Duodenal mucosa (tissue), 2 donors: ENCODE results near the gene ENDOD1.

Experiments used
- H3K27ac ChIP-seq: one replicate; pipeline ENCODE4 v1.7.0; 2013; ENCODE audit warnings: low read depth, low read length
- H3K27me3 ChIP-seq, 2 donors: one replicate each; pipeline ENCODE4 v1.7.0; 2013; ENCODE audit warnings: low read length in 2 of 2, control low read depth in 1 of 2; ENCODE audit not compliant: insufficient read depth in 2 of 2, control insufficient read depth in 1 of 2
- H3K36me3 ChIP-seq, 2 donors: one replicate each; pipeline ENCODE4 v1.7.0; 2013; ENCODE audit warnings: low read length in 2 of 2, control low read depth in 1 of 2; ENCODE audit not compliant: insufficient read depth in 2 of 2, control insufficient read depth in 1 of 2
- H3K4me1 ChIP-seq, 2 donors: one replicate each; pipeline ENCODE4 v1.7.0; 2013; ENCODE audit warnings: low read length in 2 of 2, control low read depth in 1 of 2; ENCODE audit not compliant: insufficient read depth in 2 of 2, control insufficient read depth in 1 of 2
- H3K4me3 ChIP-seq, 2 donors: one replicate each; pipeline ENCODE4 v1.7.0; 2013; ENCODE audit warnings: low read length in 2 of 2, low read depth in 1 of 2
- H3K9ac ChIP-seq, 2 donors: one replicate each; pipeline ENCODE4 v1.7.0; 2013; ENCODE audit warnings: low read length in 2 of 2, low read depth in 1 of 2
- H3K9me3 ChIP-seq, 2 donors: one replicate each; pipeline ENCODE4 v1.7.0; 2013; ENCODE audit warnings: low read length in 2 of 2, control low read depth in 1 of 2; ENCODE audit not compliant: control insufficient read depth in 1 of 2

Gene ENDOD1

GRCh38 chr11:95111923-95112540 is 22.4 kb downstream of the ENDOD1 start:
- Histone ChIP-seq H3K27me3 (no peaks in the 10 kb centered on the region), H3K9ac (no peak overlapping the region), H3K4me3 (no peak overlapping the region), H3K27ac (no peak overlapping the region), H3K9me3 (no peaks in the 10 kb centered on the region), H3K4me1 (no peaks in the 10 kb centered on the region), H3K36me3 (peaks cover 3 to 5% of the 10 kb centered on the region in 2 donors)

DNA sequence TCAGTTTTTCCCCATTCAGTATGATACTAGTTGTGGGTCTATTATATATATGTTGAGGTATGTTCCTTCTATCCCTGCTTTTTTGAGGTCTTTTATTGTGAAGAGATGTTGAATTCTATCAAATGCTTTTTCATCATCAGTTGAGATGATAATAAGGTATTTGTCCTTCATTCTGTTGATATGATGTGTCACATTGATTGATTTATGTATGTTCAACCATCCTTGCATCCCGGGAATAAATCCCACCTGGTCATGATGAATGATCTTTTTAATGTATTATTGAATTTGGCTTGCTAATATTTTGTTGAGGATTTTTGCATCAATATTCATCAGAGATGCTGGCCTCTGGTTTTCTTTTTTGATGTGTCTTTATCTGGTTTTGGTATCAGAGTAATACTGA is 26.0 kb downstream of the ENDOD1 start:
- no peak overlapping the region for H3K4me3 ChIP-seq
- no peaks in the 10 kb centered on the region for H3K36me3 ChIP-seq
- no peak overlapping the region for H3K9ac ChIP-seq
- no peak overlapping the region for H3K27ac ChIP-seq
- H3K9me3 ChIP-seq, result no peaks in the 10 kb centered on the region
- H3K4me1 ChIP-seq, result no peaks in the 10 kb centered on the region
- H3K27me3 ChIP-seq, result no peaks in the 10 kb centered on the region

DNA sequence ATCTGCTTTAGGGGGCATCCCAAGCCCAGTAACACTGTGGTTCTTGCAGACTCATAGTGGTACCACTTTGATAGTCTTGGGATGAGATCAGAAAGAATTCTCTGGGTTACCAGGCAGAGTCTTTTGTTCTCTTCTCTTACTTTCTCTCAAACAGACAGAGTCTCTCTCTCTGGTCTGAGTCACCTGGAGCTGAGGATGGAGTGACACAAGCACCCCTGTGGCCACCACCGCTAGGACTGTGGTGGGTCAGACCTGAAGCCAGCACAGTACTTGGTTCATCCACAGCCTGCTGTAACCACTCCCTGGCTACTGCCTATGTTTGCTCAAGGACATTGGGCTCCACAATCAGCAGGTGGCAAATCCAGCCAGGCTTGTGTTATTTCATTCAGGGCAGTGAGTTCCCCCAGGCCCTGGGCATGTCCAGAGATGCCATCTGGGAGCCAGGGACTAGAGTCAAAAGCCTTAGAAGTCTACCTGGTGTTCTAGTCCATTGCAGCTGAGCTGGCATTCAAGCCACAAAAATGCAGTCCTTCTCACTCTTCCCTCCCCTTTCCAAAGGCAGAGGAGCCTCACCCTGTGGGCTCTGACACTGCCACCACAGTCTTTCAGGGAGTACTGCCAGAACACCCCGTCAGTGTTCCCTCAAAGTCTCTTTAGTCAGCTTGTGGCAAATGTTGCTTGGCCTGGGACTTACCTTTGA is 29.9 kb downstream of the ENDOD1 start:
- H3K9ac ChIP-seq, result no peak overlapping the region
- H3K27ac ChIP-seq, result no peak overlapping the region
- H3K4me1 ChIP-seq, result no peaks in the 10 kb centered on the region
- H3K9me3 ChIP-seq, result no peaks in the 10 kb centered on the region
- H3K27me3 ChIP-seq, result no peaks in the 10 kb centered on the region
- no peak overlapping the region for H3K4me3 ChIP-seq
- no peaks in the 10 kb centered on the region for H3K36me3 ChIP-seq

- Histone ChIP-seq H3K9me3 (no peaks in the 10 kb centered on the region), H3K27ac (no peak overlapping the region), H3K27me3 (no peaks in the 10 kb centered on the region), H3K4me1 (no peaks in the 10 kb centered on the region), H3K4me3 (no peak overlapping the region), H3K36me3 (no peaks in the 10 kb centered on the region), H3K9ac (no peak overlapping the region)
These were observed 32.1 kb downstream of the ENDOD1 start for GRCh38 chr11:95121698-95122097.

DNA sequence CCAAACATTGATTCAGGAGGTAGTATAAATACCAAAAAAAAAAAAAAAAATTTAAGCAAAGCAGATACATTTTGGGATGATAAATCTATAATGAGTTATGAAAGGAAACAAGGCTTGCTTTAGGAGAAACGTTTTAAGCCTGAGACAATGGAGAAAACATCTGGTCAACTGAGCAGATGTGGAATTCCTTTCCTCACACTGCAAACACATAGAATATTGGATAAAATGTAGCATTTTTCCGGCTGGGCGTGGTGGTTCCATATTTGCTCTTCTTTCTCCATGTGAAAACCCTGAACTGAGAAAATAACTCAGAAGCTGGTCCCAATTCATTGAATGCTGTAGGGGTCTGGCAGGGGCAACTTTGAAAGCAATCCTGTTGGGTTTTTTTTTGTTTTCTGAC is 33.9 kb downstream of the ENDOD1 start:
- Histone ChIP-seq H3K4me3 (no peak overlapping the region), H3K27me3 (no peaks in the 10 kb centered on the region), H3K27ac (no peak overlapping the region), H3K9ac (no peak overlapping the region), H3K9me3 (no peaks in the 10 kb centered on the region), H3K36me3 (peaks cover 0 to 5% of the 10 kb centered on the region in 2 donors), H3K4me1 (no peaks in the 10 kb centered on the region)

GRCh38 chr11:95128602-95129001 is 39.0 kb downstream of the ENDOD1 start:
- no peaks in the 10 kb centered on the region for H3K9me3 ChIP-seq
- H3K4me3 ChIP-seq, result no peak overlapping the region
- no peak overlapping the region for H3K27ac ChIP-seq
- H3K27me3 ChIP-seq, result no peaks in the 10 kb centered on the region
- H3K4me1 ChIP-seq, result no peaks in the 10 kb centered on the region
- no peak overlapping the region for H3K9ac ChIP-seq
- peaks cover 0 to 16% of the 10 kb centered on the region in 2 donors for H3K36me3 ChIP-seq

GRCh38 chr11:95132956-95133355 is 43.3 kb downstream of the ENDOD1 start:
- H3K36me3 ChIP-seq, result peaks cover 0 to 16% of the 10 kb centered on the region in 2 donors
- H3K4me1 ChIP-seq, result no peaks in the 10 kb centered on the region
- H3K9ac ChIP-seq, result no peak overlapping the region
- H3K9me3 ChIP-seq, result no peaks in the 10 kb centered on the region
- no peak overlapping the region for H3K27ac ChIP-seq
- H3K27me3 ChIP-seq, result no peaks in the 10 kb centered on the region
- no peak overlapping the region for H3K4me3 ChIP-seq

GRCh38 chr11:95134491-95134890 is 44.8 kb downstream of the ENDOD1 start:
- Histone ChIP-seq H3K4me3 (no peak overlapping the region), H3K27ac (no peak overlapping the region)

GRCh38 chr11:95135155-95135554 is 45.5 kb downstream of the ENDOD1 start:
- Histone ChIP-seq H3K27me3 (peaks cover 0 to 3% of the 10 kb centered on the region in 2 donors), H3K4me3 (no peak overlapping the region), H3K27ac (no peak overlapping the region), H3K4me1 (no peaks in the 10 kb centered on the region), H3K9me3 (no peaks in the 10 kb centered on the region), H3K36me3 (peaks cover 0 to 3% of the 10 kb centered on the region in 2 donors), H3K9ac (no peak overlapping the region)

More at GRCh38 chr11:95134491-95134890, 44.8 kb downstream of the ENDOD1 start:
- H3K36me3 ChIP-seq, result peaks cover 0 to 3% of the 10 kb centered on the region in 2 donors
- no peaks in the 10 kb centered on the region for H3K4me1 ChIP-seq
- H3K9ac ChIP-seq, result no peak overlapping the region
- H3K27me3 ChIP-seq, result no peaks in the 10 kb centered on the region
- no peaks in the 10 kb centered on the region for H3K9me3 ChIP-seq

GRCh38 chr11:95135880-95136279 is 46.2 kb downstream of the ENDOD1 start:
- H3K27ac ChIP-seq, result no peak overlapping the region
- no peak overlapping the region for H3K4me3 ChIP-seq
- peaks cover 0 to 3% of the 10 kb centered on the region in 2 donors for H3K36me3 ChIP-seq
- no peaks in the 10 kb centered on the region for H3K9me3 ChIP-seq
- no peak overlapping the region for H3K9ac ChIP-seq
- peaks cover 0 to 5% of the 10 kb centered on the region in 2 donors for H3K27me3 ChIP-seq
- no peaks in the 10 kb centered on the region for H3K4me1 ChIP-seq
